Large intestine (tissue), 3 donors: Measurements from ENCODE around the gene GATAD2A. TPM values are rescaled to one million over a fixed set of nuclear protein-coding genes. Genes with fewer than 3 reads are reported as not detected.

Experiments
- DNase-seq, 2 donors: peaks; one replicate each; pipeline versions ENCODE4 v3.0.0 to v3.0.0-alpha.2; 2013
- H3K27ac ChIP-seq: one replicate; pipeline ENCODE4 v1.5.1; 2013; ENCODE audit warnings: low read length
- H3K27me3 ChIP-seq: 2 replicates; pipeline ENCODE4 v1.6.1; 2013; ENCODE audit warnings: low read length; ENCODE audit not compliant: control insufficient read depth, insufficient read depth
- H3K36me3 ChIP-seq: 2 replicates; pipeline ENCODE4 v1.6.1; 2013; ENCODE audit warnings: low read length; ENCODE audit not compliant: control insufficient read depth, insufficient read depth
- H3K4me1 ChIP-seq: one replicate; pipeline ENCODE4 v1.6.1; 2013; ENCODE audit warnings: low read length; ENCODE audit not compliant: control insufficient read depth, insufficient read depth
- H3K4me3 ChIP-seq: one replicate; pipeline ENCODE4 v1.5.1; 2013; ENCODE audit warnings: low read length
- H3K9me3 ChIP-seq: one replicate; pipeline ENCODE4 v1.6.1; 2013; ENCODE audit warnings: mild to moderate bottlenecking, low read depth, low read length, moderate library complexity; ENCODE audit not compliant: control insufficient read depth
- WGBS: methylation state at CpG from one replicate; pipeline ENCODE4 v1.1.5; 2013; ENCODE audit warnings: low lambda C conversion rate; ENCODE audit not compliant: insufficient coverage; 5-methylcytosine and 5-hydroxymethylcytosine counted together
- polyA plus RNA-seq: library from polyadenylated mRNA; unstranded; fragments of 120-200 nt; gene quantifications from one replicate; pipeline ENCODE4 v1.2.1, GENCODE V29; 2013

The GATAD2A gene
- polyA plus RNA-seq, 1 donor: 46.8 TPM

DNA sequence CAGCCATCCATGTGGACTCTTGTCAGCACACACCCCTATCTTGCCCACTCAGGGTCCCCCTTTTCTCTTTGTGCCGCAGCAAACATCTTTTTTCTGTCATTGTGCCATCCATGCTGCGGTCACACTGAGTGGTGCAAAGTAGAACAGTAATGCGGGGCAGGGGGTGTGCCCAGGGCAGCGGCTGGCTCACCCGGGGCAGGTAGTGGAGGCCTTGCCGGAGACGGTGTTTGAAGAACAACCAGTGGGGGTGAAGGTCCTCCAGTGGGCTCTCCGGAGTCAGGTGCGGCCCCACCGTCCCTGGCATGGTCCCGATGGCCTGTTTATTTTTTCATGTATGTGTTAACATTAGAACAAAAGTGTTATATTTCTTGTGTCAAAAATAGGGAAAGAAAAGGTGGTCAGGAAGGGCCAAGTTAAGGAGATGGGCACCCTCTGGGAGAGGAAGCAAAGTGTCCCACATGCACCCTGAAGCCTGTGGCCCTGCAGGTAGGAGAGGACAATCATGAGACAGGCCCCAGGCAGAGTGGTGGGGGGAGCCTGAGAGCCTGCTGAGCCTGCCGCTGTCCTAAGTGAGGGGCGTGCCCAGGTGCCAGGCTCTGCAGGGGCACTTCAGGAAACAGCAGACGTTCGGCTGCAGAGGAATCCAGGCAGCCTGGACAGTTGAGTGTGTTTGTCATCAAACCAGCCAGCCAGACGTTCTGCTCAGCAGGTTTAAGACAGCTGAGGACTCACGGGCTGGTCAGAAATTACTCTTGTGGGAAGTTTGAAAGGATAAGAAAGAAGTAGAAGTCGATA is 97.5 kb downstream of the GATAD2A start:
- H3K27me3 ChIP-seq: no peaks in the 10 kb centered on the region
- H3K36me3 ChIP-seq: peaks cover 88% of the 10 kb centered on the region
- WGBS: no CpG with 5 or more reads among the region's 18 CpGs
- no peak overlapping the region for H3K4me3 ChIP-seq
- H3K27ac ChIP-seq: no peak overlapping the region
- H3K4me1 ChIP-seq: no peaks in the 10 kb centered on the region
- DNase-seq: no peak
- H3K9me3 ChIP-seq: no peaks in the 10 kb centered on the region

DNA sequence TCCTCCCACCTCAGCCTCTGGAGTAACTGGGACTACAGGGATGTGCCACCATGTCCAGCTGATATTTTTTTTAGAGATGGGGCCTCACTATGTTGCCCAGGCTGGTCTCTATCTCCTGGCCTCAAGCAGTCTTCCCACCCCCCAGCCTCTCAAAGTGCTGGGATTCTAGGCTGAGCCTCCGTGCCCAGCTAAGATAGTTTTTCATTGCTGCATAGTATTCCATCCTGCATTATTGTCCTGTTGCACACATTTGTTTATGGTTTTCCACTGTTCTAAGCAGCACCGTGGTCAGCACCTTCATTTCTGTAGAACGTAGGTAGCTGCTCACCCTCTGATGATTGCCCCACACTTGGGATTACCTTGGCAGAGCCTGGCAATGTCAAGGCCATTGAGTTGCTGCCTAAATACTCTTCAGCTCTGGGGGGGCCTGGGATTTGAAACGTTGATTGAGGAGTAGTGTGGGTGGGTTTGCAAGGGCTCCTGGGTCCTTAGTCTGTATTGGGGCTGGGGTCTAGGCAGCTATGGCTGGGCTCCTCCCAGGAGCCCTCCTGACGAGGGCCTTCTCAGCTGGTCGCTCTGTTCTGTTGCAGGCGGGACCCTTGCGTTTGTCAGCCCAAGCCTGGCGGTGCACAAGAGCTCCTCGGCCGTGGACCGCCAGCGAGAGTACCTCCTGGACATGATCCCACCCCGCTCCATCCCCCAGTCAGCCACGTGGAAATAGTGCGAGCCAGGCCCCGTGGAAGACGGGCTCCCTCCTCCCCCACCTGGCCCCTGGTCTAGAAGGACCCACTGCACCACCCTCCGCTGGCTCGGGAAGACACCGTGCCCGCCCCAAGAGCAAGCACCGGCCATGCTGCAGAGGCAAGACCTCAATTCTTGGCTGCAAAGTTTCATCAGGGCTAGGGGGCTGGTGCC is 99.5 kb downstream of the GATAD2A start:
- Histone ChIP-seq H3K4me3 (no peak overlapping the region), H3K9me3 (no peaks in the 10 kb centered on the region), H3K27me3 (no peaks in the 10 kb centered on the region), H3K27ac (no peak overlapping the region), H3K36me3 (peaks cover 74% of the 10 kb centered on the region), H3K4me1 (no peaks in the 10 kb centered on the region)
- WGBS: no CpG with 5 or more reads among the region's 23 CpGs
- no peak for DNase-seq

DNA sequence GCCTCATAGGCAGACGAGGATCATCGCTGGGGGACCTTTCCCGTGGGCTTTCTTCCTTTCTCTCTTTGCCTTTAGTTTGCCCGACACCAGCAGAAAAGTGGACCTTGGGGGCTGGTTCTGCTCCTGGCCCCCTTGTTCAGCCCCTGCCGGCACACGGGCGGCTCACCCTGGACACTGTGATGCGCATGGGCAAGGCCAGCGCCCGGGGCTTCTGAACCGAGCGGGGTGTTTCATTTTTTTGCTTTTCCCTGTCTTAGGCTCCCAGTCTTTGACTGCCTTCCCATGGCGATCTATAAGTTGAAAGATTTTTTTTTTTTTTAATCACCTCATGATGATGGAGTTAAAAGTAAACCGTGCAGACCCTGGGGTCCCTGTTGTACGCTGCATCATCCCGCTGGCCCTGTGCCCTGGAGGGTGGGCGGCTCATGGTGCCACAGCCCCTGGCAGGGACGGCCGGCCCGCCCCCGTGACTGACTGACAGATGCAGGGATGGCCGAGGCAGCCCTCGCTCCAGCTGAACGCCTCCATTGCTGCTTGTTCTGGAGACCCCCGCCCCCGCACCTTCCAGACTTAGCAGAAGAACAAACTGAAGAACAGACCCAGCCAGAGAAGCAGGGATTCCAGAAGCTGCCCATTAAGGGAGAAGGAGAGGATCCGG is 100.3 kb downstream of the GATAD2A start:
- H3K27me3 ChIP-seq: no peaks in the 10 kb centered on the region
- WGBS: 100% methylated on average over 3 of the region's 27 CpGs
- H3K36me3 ChIP-seq: peaks cover 66% of the 10 kb centered on the region
- H3K27ac ChIP-seq: no peak overlapping the region
- H3K9me3 ChIP-seq: no peaks in the 10 kb centered on the region
- H3K4me3 ChIP-seq: no peak overlapping the region
- DNase-seq: no peak
- H3K4me1 ChIP-seq: no peaks in the 10 kb centered on the region

DNA sequence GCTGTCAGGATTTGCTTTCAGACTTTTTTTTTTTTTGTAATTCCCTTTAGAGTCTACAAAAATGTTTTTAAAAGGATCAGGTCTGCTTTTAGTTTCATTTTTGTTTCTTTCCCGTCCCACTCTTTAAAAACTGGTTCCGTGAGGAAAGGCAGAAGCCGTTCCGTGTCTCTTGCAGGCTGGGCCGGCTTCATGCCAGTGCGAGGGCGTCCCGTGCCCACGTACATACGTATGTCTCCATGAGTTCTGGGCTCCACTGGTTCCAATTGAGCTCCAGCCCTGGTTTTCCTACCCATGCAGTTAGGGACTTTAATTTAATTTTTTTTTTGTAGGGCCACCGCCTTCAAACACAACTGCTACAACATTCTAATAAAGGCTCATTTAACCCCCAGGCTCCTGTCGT is 101.1 kb downstream of the GATAD2A start:
- H3K9me3 ChIP-seq: no peaks in the 10 kb centered on the region
- no peak for DNase-seq
- no peak overlapping the region for H3K4me3 ChIP-seq
- no peak overlapping the region for H3K27ac ChIP-seq
- 73% methylated on average over 3 of the region's 12 CpGs for WGBS
- peaks cover 58% of the 10 kb centered on the region for H3K36me3 ChIP-seq
- H3K4me1 ChIP-seq: no peaks in the 10 kb centered on the region
- no peaks in the 10 kb centered on the region for H3K27me3 ChIP-seq

DNA sequence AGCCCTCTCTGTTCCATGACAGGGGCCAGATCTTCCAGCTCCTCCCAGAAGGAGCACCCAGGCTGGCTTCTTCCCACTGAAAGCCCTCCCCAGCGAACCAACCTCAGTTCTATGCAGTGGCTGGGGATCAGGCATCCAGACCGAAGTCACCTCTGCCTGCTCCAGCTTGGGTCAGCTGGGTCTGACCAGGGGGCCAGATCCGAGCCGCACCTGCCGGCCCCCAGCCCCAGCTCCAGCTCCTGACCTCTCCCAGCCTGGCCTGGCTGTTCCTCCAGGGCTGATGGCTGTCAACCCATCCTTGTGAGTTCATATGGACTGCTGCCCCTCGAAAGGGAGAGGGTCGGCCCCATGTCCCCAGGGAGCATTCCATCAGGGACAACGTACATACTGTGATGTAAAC is 101.9 kb downstream of the GATAD2A start:
- Histone ChIP-seq H3K27ac (no peak overlapping the region), H3K4me3 (no peak overlapping the region), H3K36me3 (peaks cover 50% of the 10 kb centered on the region), H3K27me3 (no peaks in the 10 kb centered on the region), H3K4me1 (no peaks in the 10 kb centered on the region), H3K9me3 (no peaks in the 10 kb centered on the region)
- no CpG with 5 or more reads among the region's 8 CpGs for WGBS
- no peak for DNase-seq

DNA sequence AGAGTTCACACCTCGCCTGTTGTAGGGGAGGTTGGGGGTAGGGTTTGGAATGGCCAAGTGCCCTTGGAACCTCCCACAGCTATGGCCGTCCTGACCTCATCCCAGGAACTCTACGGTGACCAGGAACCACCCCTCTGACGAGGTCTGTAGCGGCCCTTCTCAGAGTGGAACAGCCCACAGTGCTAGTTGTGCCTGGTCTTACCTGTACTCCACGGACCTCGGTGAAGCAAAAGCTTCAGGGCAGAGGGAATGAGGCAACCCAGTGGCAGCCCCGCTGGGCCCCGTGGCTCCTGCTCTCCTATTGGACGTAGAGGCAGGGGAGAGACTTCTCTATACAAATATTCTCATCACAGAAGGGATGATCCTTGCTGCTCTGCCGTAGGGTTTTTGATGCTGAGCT is 102.7 kb downstream of the GATAD2A start:
- no peaks in the 10 kb centered on the region for H3K9me3 ChIP-seq
- no peak overlapping the region for H3K4me3 ChIP-seq
- no peak overlapping the region for H3K27ac ChIP-seq
- peaks cover 42% of the 10 kb centered on the region for H3K36me3 ChIP-seq
- no peak for DNase-seq
- WGBS: no CpG with 5 or more reads among the region's 11 CpGs
- H3K27me3 ChIP-seq: no peaks in the 10 kb centered on the region
- no peaks in the 10 kb centered on the region for H3K4me1 ChIP-seq

DNA sequence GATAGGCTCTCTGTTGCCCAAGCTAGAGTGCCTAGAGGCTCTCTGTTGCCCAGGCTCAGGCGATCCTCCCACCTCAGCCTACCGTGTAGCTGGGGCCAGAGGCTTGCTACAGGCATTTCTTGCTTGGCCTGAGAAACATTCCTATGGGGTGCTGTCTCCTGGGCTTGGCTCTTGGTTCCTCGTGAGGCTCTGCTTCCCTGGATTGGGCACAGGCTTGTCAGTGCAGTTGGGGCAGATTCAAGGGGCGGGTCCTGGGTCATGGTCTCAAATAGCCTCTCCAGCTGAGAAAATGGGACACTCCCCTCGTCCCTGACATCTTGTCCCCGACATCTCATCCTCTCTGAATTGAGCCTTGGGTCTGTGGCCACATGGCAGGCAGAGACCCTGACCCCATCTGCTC is 105.0 kb downstream of the GATAD2A start:
- no peak for DNase-seq
- Histone ChIP-seq H3K9me3 (peaks cover 16% of the 10 kb centered on the region), H3K4me1 (peaks cover 13% of the 10 kb centered on the region), H3K27ac (no peak overlapping the region), H3K36me3 (peaks cover 21% of the 10 kb centered on the region), H3K4me3 (no peak overlapping the region), H3K27me3 (peaks cover 6% of the 10 kb centered on the region)
- WGBS: no CpG with 5 or more reads among the region's 6 CpGs

DNA sequence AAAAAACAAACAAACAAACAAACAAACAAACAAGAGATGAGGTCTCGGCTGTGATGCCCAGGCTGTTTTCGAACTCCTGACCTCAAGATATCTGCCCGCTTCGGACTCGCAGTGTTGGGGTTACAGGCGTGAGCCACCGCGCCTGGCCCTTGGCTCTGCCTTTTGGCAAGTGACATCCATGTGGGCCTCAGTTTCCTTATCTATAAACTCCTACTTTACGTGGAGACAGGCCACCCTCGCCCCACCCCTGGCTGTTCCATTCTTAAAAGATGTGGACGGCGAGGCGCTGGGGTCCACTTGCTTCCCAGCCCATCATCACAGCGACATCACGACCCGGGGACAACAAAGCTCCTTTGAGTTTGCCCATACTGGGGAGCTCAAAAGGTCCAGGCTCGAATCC is 108.2 kb downstream of the GATAD2A start:
- H3K36me3 ChIP-seq: no peaks in the 10 kb centered on the region
- no peak overlapping the region for H3K27ac ChIP-seq
- peaks cover 6% of the 10 kb centered on the region for H3K27me3 ChIP-seq
- H3K4me1 ChIP-seq: peaks cover 22% of the 10 kb centered on the region
- no CpG with 5 or more reads among the region's 17 CpGs for WGBS
- DNase-seq: no peak
- peaks cover 17% of the 10 kb centered on the region for H3K9me3 ChIP-seq
- H3K4me3 ChIP-seq: peak overlapping the region; percentile 34

DNA sequence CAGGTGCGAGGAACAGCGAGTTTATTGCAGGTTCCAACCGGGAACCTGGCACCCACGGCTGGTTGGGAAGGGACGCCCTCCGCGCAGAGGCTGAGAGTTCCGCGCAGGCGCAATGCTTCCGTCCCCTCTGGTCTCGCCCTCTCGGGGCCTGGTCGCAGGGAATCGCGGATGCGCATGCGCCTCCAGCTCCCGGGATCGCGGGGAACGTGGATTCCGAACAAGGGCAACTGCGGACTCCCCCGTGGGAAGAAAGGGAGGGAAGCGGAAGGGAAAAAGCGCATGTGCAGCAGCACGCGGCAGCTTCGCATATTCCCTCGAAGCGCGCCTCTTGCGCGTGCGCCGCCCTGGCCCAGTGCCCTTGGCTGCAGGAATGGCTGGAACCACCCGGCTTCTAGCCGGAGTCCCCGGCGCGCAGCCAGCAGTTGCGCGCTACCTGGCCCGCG is 108.8 kb downstream of the GATAD2A start:
- H3K4me3 ChIP-seq: peak overlapping the region; percentile 34

More for the DNA sequence above, 108.8 kb downstream of the GATAD2A start:
- DNase-seq: peak; percentile 67 to 79
- Histone ChIP-seq H3K27me3 (peaks cover 6% of the 10 kb centered on the region), H3K9me3 (peaks cover 17% of the 10 kb centered on the region), H3K27ac (no peak overlapping the region), H3K4me1 (peaks cover 22% of the 10 kb centered on the region), H3K36me3 (peaks cover 3% of the 10 kb centered on the region)
- no CpG with 5 or more reads among the region's 46 CpGs for WGBS
